ENCODE results near the gene QPCTL. TPM values are rescaled to one million over a fixed set of nuclear protein-coding genes. Genes with fewer than 3 reads are reported as not detected.

The QPCTL gene
- total and polyA plus RNA-seq, 2 of the 4 experiments (the other 2 are of a cell fraction), result 6.6 to 11.5 TPM

DNA sequence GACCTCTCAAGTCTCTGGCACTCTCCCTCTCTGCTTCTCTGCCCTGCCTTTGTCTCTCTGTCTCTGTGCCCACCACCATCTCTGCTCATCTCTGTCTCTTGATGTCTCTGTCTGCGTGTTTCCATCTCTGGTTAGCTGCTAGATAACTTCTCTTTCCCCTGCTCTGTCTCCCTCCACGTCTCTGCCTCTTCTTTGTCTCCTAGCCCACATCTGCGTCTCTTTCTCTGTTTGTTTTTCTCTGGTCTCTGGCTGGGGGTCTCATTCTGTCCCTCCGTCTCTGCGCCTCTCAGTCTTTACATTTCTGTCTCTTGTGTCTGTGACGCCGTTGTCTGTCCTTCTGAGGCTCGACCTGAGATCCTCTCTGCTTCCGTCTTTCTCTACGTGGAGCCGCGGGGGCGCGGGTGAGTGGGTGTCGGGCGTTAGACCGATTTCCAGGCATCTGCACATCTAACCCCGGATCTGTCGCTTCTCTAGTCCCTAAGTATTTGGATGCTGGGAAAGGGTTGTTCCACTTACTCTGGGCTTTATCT, 24.1 kb upstream of the QPCTL start:
- H3K9me3 ChIP-seq (ENCODE audit: control insufficient read depth, insufficient read depth, low read length), result no peaks in the 10 kb centered on the region
- H4K8ac ChIP-seq (ENCODE audit: low read depth in 2 of 2, low read length in 2 of 2), result peak overlapping the region in 1 of 2 experiments; percentile 55; a peak in 2 of 4 replicates
- peak overlapping the region; percentile 48 for H3K14ac ChIP-seq (replicated peaks; ENCODE audit: low read depth, low read length)
- in situ Hi-C loops (cut with MboI; ENCODE audit: low sequenced_read_pairs) (no loop called here), intact Hi-C loops (cut with micrococcal nuclease) (no loop called here), dilution Hi-C loops (cut with HindIII; ENCODE audit: low sequenced_read_pairs, unreplicated experiment) (no loop called here)
- peak overlapping the region; percentile 65 for H3K9ac ChIP-seq (ENCODE audit: low read depth, low read length)
- H2AK5ac ChIP-seq (ENCODE audit: low read depth, low read length), result no peak overlapping the region
- H3K27me3 ChIP-seq (ENCODE audit: control insufficient read depth, insufficient read depth, low read length), result peaks cover 14% of the 10 kb centered on the region
- H3K79me1 ChIP-seq (ENCODE audit: low read depth in 1 of 2, low read length in 2 of 2), result no peaks in the 10 kb centered on the region
- peaks cover 5% of the 10 kb centered on the region for H3K4me1 ChIP-seq (ENCODE audit: control insufficient read depth, insufficient read depth, low read length)
- DNase-seq, result no peak
- H3K4ac ChIP-seq (ENCODE audit: low read depth, low read length), result peak overlapping the region; percentile 11
- peak overlapping the region; percentile 62 for H3K4me3 ChIP-seq (ENCODE audit: insufficient read depth, low read depth, low read length)
- no peak for TF ChIP-seq RAD21 (IDR thresholded peaks at IDR 0.05; ENCODE audit: low read length)
- peak overlapping the region; percentile 99 for H3K4me2 ChIP-seq (ENCODE audit: low read depth, low read length)
- peak overlapping the region; percentile 54 for H3K23ac ChIP-seq (ENCODE audit: low read depth, low read length)
- peaks cover 8% of the 10 kb centered on the region for H3K9me1 ChIP-seq (ENCODE audit: insufficient read depth, low read length)
- H2BK5ac ChIP-seq (ENCODE audit: low read depth, low read length, poor library complexity, severe bottlenecking), result no peak overlapping the region
- H4K91ac ChIP-seq (ENCODE audit: insufficient read depth, low read depth, low read length), result peak overlapping the region; percentile 6; the same call in 1 of the 2 replicates
- H2BK20ac ChIP-seq (ENCODE audit: low read depth, low read length), result peak overlapping the region; percentile 16; the same call in 1 of the 2 replicates
- no TSS peak for BruUV-seq (replicated peaks)
- ChIA-PET POLR2A (ENCODE audit: unreplicated experiment) (interaction anchor here (1.6 kb wide), 1 partner anchor 9 kb away, joined by 5 read pairs; no protein-coding TSS in a partner anchor), CTCF (interaction anchor here (1.0 kb wide), 1 partner anchor 24 kb away, joined by 3 read pairs; the partner anchor contains the start of genes QPCTL and SNRPD2)
- H2BK120ac ChIP-seq (ENCODE audit: low read depth, low read length), result peak overlapping the region; percentile 12; the same call in 1 of the 2 replicates
- 0 out of 2 replicates have a peak overlapping the region, but pooled peaks have one; percentile 40 for H3K56ac ChIP-seq (ENCODE audit: extremely low read depth, insufficient read depth, low read length)
- H4K20me1 ChIP-seq (ENCODE audit: insufficient read depth, low read length), result no peaks in the 10 kb centered on the region
- WGBS, 2 experiments (ENCODE audit: extremely low coverage in 2 of 2, insufficient read length in 1 of 2), result 0% methylated on average over 4 of the region's 19 CpGs; no CpG with 5 or more reads in 1 of the 2 experiments
- 0 out of 2 replicates have a peak overlapping the region, but pooled peaks have one; percentile 1 for H3K27ac ChIP-seq (ENCODE audit: insufficient read depth, low read length)
- peak overlapping the region; percentile 90 for H2AFZ ChIP-seq (replicated peaks; ENCODE audit: low read length, poor library complexity)
- peak overlapping the region; percentile 65 for H2AK9ac ChIP-seq (replicated peaks; ENCODE audit: low read depth, low read length, poor library complexity)
- peak overlapping the region; percentile 45; the same call in 1 of the 2 replicates for H3K18ac ChIP-seq (ENCODE audit: low read depth, low read length)
- no peak overlapping the region for H2BK15ac ChIP-seq (ENCODE audit: low read depth, low read length)
- H4K5ac ChIP-seq (ENCODE audit: low read depth, low read length), result peak overlapping the region; percentile 55
- ATAC-seq (ENCODE audit: low read depth), result peak; percentile 3
- no peaks in the 10 kb centered on the region for H3K36me3 ChIP-seq (ENCODE audit: control insufficient read depth, insufficient read depth, low read length)

Data from IMR-90 (cell line).